Lower lobe of right lung (tissue), 2 donors: ENCODE measurements around the gene CITED2. TPM values are rescaled to one million over a fixed set of nuclear protein-coding genes. Genes with fewer than 3 reads are reported as not detected.
A peak's percentile ranks its signal among the peaks of the same experiment; 100 is the strongest.

Experiments used
- ATAC-seq, 2 donors: fragments of 200-7000 bp; cut with Tn5 transposase; one replicate each; pipeline ENCODE4 v1.9.1; 2020 to 2022; ENCODE audit warnings: mild to moderate bottlenecking in 2 of 2, moderate library complexity in 2 of 2
- DNase-seq: peaks from one replicate; pipeline ENCODE4 v3.0.0-alpha.2; 2020
- H3K27ac ChIP-seq: fragments of 200-600 bp; one replicate; pipeline ENCODE4 v1.8.0; 2022
- H3K27me3 ChIP-seq: fragments of 200-600 bp; one replicate; pipeline ENCODE4 v1.8.0; 2022; ENCODE audit warnings: low read depth
- H3K36me3 ChIP-seq: fragments of 200-600 bp; one replicate; pipeline ENCODE4 v1.8.0; 2022; ENCODE audit warnings: mild to moderate bottlenecking
- H3K4me1 ChIP-seq: fragments of 200-600 bp; one replicate; pipeline ENCODE4 v1.8.0; 2022
- H3K4me3 ChIP-seq: fragments of 200-600 bp; one replicate; pipeline ENCODE4 v1.8.0; 2022; ENCODE audit warnings: mild to moderate bottlenecking
- H3K9me3 ChIP-seq: fragments of 200-600 bp; one replicate; pipeline ENCODE4 v1.8.0; 2022
- intact Hi-C: fragments of 100-400 bp; cut with DNase I; formaldehyde crosslinking; loops from one replicate; pipeline ENCODE4 v1.11.0; 2022
- total RNA-seq: library from RNA; stranded (reverse); fragmentation: NEBNext Ultra II Directional; extraction: Animal tissue kit (Norgen Biotek cat#: 25700); gene quantifications from one replicate; pipeline ENCODE4 v1.2.1, GENCODE V29; 2021
- TF ChIP-seq, protein P1 (sequence below): fragments of 200-600 bp; IDR thresholded peaks from one replicate; pipeline ENCODE4 v1.8.0; 2022; ENCODE audit warnings: antibody characterized with exemption, mild to moderate bottlenecking
- donor health status: DM: no; HTN: yes; CAD: no; lungs with severe emphysema.

The CITED2 gene
- total RNA-seq, 1 donor from 2014 or later: 275 TPM

DNA sequence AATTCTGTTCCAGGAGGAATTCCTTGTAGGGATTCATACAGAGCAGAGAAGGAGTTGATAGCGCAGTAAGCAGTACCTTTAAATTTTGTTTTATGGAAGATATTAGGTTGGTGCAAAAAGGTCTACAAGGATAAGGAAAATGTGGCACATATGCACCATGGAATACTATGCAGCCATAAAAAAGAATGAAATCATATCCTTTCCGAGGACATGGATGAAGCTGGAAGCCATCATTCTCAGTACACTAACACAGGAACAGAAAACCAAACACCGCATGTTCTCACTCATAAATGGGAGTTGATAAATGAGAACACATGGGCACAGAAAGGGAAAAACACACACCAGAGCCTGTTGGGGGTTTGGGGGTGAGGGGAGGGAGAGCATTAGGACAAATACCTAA is 45.2 kb downstream of the CITED2 start:
- no peak overlapping the region for H3K27ac ChIP-seq
- intact Hi-C loops: no loop called here
- H3K4me1 ChIP-seq: peaks cover 8% of the 10 kb centered on the region
- no peaks in the 10 kb centered on the region for H3K27me3 ChIP-seq
- no peaks in the 10 kb centered on the region for H3K36me3 ChIP-seq
- H3K4me3 ChIP-seq: no peak overlapping the region
- DNase-seq: no peak
- no peaks in the 10 kb centered on the region for H3K9me3 ChIP-seq
- no peak for ATAC-seq
- TF ChIP-seq, protein P1, sequence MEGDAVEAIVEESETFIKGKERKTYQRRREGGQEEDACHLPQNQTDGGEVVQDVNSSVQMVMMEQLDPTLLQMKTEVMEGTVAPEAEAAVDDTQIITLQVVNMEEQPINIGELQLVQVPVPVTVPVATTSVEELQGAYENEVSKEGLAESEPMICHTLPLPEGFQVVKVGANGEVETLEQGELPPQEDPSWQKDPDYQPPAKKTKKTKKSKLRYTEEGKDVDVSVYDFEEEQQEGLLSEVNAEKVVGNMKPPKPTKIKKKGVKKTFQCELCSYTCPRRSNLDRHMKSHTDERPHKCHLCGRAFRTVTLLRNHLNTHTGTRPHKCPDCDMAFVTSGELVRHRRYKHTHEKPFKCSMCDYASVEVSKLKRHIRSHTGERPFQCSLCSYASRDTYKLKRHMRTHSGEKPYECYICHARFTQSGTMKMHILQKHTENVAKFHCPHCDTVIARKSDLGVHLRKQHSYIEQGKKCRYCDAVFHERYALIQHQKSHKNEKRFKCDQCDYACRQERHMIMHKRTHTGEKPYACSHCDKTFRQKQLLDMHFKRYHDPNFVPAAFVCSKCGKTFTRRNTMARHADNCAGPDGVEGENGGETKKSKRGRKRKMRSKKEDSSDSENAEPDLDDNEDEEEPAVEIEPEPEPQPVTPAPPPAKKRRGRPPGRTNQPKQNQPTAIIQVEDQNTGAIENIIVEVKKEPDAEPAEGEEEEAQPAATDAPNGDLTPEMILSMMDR: no peak

DNA sequence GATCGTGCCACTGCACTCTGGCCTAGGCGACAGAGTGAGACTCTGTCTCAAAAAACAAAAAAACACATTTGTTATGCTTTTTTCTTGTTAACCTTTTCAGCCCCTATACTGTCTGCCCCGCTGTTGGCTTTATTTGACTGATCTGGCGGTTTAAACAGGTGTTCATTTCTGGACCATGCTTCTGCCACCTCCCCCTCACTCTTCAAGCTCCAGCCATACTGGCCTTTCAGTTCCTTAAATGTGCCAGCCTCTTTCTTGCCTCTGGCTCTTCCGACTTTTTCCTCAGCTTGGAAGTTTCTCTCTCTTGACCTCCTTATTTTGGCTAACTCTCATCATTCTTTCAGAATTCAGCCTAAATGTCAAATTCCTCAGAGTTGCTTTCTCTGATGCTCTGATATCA is 47.4 kb downstream of the CITED2 start:
- Histone ChIP-seq H3K4me1 (peaks cover 8% of the 10 kb centered on the region), H3K36me3 (no peaks in the 10 kb centered on the region), H3K4me3 (no peak overlapping the region), H3K27me3 (no peaks in the 10 kb centered on the region), H3K27ac (no peak overlapping the region), H3K9me3 (no peaks in the 10 kb centered on the region)
- no peak for DNase-seq
- ATAC-seq: no peak
- TF ChIP-seq, protein P1: no peak
- intact Hi-C loops: no loop called here

DNA sequence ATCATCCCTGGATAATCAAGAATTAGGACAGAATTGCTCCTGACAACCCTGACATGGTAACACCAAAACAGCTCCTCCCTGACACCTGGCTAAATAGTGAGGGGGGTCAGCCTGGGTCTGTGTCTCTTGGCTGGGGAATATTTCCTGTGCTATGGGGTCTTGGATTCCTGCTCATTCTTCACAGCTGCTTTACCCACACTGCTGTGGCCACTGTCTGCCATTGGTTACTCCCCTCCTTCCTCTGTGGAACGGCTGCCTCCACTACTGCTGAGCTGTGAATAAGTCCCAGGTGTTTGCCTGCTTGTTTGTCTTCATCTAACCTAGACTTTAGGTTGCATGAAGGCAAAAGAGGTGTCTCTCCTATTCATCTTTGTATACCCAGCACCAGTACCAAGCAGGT is 48.8 kb downstream of the CITED2 start:
- TF ChIP-seq, protein P1: no peak
- no peaks in the 10 kb centered on the region for H3K27me3 ChIP-seq
- DNase-seq: no peak
- no peak overlapping the region for H3K4me3 ChIP-seq
- H3K27ac ChIP-seq: peak overlapping the region; percentile 2
- no peaks in the 10 kb centered on the region for H3K9me3 ChIP-seq
- intact Hi-C loops: no loop called here
- ATAC-seq: no peak
- H3K4me1 ChIP-seq: peaks cover 8% of the 10 kb centered on the region
- H3K36me3 ChIP-seq: no peaks in the 10 kb centered on the region

DNA sequence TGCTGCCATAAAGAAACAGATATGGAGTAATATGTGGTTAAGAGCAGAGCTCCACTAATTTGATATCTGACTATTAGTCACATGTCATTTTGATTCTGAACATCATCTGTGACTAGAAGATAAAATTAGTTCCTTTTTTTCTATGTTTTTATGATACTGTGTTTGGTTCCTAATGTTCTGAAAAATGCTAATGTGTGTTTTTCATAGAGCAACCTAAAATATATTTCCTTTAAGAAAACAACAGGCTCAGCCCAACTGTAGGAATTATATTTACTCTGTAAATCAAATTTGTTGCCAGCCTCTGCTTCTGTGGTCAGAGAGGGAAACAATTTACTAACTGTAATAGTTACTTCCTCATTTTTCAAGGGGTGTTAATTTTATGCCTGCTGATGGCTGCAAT is 49.3 kb downstream of the CITED2 start:
- H3K27me3 ChIP-seq: no peaks in the 10 kb centered on the region
- H3K4me1 ChIP-seq: peaks cover 8% of the 10 kb centered on the region
- no peaks in the 10 kb centered on the region for H3K9me3 ChIP-seq
- intact Hi-C loops: no loop called here
- H3K4me3 ChIP-seq: no peak overlapping the region
- DNase-seq: no peak
- peak overlapping the region; percentile 73 for H3K27ac ChIP-seq
- no peaks in the 10 kb centered on the region for H3K36me3 ChIP-seq
- TF ChIP-seq, protein P1: no peak
- ATAC-seq: no peak

DNA sequence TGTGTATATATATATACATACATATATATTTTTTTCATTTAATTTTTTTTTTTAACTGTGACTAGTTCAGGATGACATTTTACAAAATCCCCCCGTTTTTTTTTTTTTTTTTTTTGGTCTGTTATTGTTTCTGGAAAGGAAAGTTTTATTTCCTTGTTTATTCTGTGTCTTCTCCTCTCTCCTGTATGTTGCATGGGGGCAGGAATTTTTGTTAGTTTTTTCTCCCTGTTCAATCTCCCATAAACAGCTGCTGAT is 50.2 kb downstream of the CITED2 start:
- DNase-seq (no peak), ATAC-seq (no peak)
- H3K4me1 ChIP-seq: peaks cover 8% of the 10 kb centered on the region
- H3K9me3 ChIP-seq: no peaks in the 10 kb centered on the region
- no peaks in the 10 kb centered on the region for H3K36me3 ChIP-seq
- TF ChIP-seq, protein P1: no peak
- H3K27me3 ChIP-seq: no peaks in the 10 kb centered on the region
- intact Hi-C loops: no loop called here
- peak overlapping the region; percentile 73 for H3K27ac ChIP-seq
- peak overlapping the region; percentile 33 for H3K4me3 ChIP-seq
